Right renal pelvis (tissue), 4 donors: ENCODE measurements around the gene U2AF1. TPM values are rescaled to one million over a fixed set of nuclear protein-coding genes. Genes with fewer than 3 reads are reported as not detected.
"Not testable (repeated sequence)": the region's sequence is repeated elsewhere in the genome, so short reads cannot be mapped to it uniquely, and the experiment has no call there.

Source experiments
- DNase-seq, 4 donors: peaks; one replicate each; pipeline ENCODE4 v3.0.0-alpha.2; 2013; ENCODE audit warnings: low read depth in 4 of 4, low spot score in 3 of 4, missing footprints in 1 of 4
- polyA plus RNA-seq, 4 donors: library from polyadenylated mRNA; unstranded; fragments of 120-200 nt; gene quantifications; one replicate each; pipeline ENCODE4 v1.2.1, GENCODE V29; 2013; ENCODE audit not compliant: insufficient read length in 4 of 4

The U2AF1 gene, protein sequence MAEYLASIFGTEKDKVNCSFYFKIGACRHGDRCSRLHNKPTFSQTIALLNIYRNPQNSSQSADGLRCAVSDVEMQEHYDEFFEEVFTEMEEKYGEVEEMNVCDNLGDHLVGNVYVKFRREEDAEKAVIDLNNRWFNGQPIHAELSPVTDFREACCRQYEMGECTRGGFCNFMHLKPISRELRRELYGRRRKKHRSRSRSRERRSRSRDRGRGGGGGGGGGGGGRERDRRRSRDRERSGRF
- polyA plus RNA-seq: 10 to 100 TPM; 27.4 to 56.3 (median 38.6) TPM

GRCh38 chr21:43106965-43107793 is at the start of gene U2AF1:
Gene U2AF1 (minus strand): TSS chr21:43107570. CDS start chr21:43107494, 76 bp downstream.
- peak in 1 of 4 donors; percentile 3 for DNase-seq

GRCh38 chr21:43153601-43154000 is 46.2 kb upstream of the U2AF1 start:
- DNase-seq: not testable (repeated sequence)

- DNase-seq: not testable (repeated sequence)
These were observed 42.0 kb upstream of the U2AF1 start for GRCh38 chr21:43149344-43149743.

DNA sequence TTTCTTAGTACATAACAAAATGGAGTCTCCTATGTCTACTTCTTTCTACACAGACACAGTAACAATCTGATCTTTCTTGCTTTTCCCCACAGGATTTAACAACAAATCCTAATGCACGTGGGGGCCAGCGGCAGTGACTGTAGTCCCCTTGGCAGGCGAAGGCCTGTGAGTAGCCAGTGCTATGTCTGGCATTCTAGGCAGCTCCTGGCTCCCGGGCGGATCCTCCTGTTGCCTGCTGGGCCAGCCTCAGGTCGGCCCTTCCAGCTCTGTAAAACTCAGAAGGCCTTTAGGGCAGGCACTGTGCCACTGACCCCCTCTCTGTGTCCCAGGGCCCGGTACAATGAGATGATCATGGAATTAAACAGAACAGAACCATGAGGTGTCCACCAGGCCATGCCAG is 40.6 kb upstream of the U2AF1 start:
- DNase-seq: not testable (repeated sequence)

- not testable (repeated sequence) for DNase-seq
These were observed 39.3 kb upstream of the U2AF1 start for GRCh38 chr21:43146637-43147036.

DNA sequence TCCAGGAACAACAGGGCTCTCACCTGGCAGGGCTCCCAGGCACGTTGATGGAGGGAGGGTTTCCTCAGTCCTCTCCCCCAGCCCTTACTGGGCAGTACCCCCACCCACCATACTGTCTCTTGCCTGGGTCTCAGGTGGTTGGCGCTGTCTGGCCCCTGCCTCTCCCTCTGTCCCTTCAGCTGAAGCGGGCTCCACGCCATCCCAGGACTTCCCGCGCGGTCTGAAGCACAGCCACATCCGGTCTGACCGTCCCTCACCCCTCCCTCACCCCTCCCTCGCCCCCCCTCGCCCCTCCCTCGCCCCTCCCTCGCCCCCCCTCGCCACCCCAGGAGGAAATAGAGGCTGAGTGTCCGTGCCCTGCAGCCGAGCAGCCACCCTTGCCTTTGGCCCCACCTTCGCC is 34.0 kb upstream of the U2AF1 start:
- not testable (repeated sequence) for DNase-seq

GRCh38 chr21:43138944-43139343 is 31.6 kb upstream of the U2AF1 start:
- not testable (repeated sequence) for DNase-seq

- not testable (repeated sequence) for DNase-seq
These were observed 27.1 kb upstream of the U2AF1 start for GRCh38 chr21:43134520-43134919.

GRCh38 chr21:43130094-43130493 is 22.7 kb upstream of the U2AF1 start:
- DNase-seq: not testable (repeated sequence)

DNA sequence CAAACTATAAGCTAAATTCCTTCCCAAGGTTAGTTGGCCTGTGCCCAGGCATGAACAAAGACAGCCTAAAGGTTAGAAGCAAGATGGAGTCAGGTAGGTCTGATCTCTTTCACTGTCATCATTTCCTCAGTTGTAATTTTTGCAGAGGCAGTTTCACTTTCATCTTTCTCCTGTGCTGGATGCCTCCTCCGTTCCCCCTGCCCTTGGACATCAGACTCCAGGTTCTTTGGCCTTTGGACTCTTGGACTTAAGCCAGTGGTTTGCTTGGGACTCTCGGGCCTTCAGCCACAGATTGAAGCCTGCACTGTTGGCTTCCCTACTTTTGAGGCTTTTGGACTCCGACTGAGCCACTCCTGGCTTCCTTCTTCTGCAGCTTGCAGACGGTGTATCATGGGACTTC is 8.6 kb upstream of the U2AF1 start:
- DNase-seq: not testable (repeated sequence)

- DNase-seq: not testable (repeated sequence)
These were observed 7.1 kb upstream of the U2AF1 start for GRCh38 chr21:43114483-43114882.

- not testable (repeated sequence) for DNase-seq
These were observed 1.6 kb upstream of the U2AF1 start for GRCh38 chr21:43109006-43109405.

DNA sequence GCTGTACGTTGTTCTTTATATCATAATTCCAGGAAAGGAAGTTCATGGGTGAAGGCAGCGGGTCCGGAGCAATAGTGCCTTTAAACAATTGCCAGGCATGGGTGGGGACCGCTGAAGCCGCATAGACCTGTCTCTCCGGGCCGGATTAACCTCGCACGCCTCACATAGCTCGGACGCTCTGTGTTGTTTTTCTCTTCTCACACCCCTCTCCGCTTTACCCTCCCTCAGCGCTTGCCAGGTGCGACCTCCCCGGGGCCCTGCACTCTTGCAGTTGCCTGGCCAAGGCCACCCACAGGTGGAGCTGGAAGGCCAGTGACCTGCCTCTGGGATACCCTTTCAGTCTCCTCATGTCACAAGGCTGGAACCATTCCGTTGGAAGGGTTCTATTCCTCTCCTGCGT is 807 bp upstream of the U2AF1 start:
- not testable (repeated sequence) for DNase-seq

- not testable (repeated sequence) for DNase-seq
These were observed 396 bp upstream of the U2AF1 start for GRCh38 chr21:43107794-43108137.

DNA sequence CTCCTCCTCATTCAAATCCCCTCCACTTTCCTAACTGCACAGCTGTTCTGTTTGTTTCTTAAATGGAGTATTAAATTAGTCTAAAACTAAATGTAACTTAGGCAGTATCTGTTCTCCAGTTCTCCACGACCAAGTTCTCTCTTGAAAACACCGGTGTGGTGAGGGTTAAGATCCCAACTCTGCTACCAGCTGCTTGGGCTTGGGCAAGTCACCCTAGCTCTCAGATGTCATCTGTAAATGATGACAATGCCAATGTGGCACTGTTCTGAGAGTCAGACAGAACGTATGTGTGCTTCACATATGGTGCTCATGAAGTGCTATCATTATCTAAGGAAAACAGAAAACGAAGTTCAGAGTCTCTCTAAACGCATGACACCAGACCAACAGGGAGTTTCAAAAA is 2.7 kb downstream of the U2AF1 start:
- not testable (repeated sequence) for DNase-seq

DNA sequence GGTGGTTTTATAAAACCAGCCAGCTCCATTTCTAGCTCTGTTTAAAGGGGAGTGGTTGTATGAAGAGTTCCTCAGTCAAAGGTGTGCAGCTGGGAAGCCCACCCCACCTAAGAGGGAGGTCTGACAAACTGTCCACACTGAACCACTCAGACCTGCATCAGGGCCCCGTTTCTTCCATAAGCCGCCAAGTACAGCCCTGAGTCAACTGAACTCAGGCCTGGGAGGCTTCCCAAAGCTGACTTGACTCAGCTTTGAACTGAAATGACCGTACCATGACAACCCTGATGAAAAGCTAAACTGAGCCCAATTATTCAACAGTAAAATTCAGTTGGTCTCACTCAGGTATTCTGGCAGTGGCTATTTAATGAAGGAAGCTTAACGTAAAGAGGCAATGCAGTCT is 5.1 kb downstream of the U2AF1 start:
- DNase-seq: not testable (repeated sequence)

- not testable (repeated sequence) for DNase-seq
These were observed 5.7 kb downstream of the U2AF1 start for GRCh38 chr21:43101676-43102075.

DNA sequence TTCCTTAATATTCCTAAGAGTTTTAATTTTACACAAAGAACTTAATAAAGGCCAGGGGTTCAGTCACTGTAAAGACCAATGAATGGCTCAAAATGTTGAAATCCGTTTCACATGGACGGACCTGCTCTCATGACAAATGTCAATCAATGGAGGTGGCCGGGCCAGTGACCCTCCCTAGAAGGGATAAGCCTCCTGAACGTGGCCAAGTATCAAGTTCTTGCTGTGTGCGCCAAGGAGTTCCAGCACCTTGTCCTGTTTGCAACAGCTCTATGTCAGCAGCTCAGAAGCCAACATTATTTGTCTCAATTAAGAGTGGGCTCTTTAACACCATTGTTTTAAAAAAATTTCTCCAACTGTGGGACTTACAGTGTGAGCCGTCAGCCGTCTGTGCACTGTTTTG is 6.4 kb downstream of the U2AF1 start:
- DNase-seq: not testable (repeated sequence)

DNA sequence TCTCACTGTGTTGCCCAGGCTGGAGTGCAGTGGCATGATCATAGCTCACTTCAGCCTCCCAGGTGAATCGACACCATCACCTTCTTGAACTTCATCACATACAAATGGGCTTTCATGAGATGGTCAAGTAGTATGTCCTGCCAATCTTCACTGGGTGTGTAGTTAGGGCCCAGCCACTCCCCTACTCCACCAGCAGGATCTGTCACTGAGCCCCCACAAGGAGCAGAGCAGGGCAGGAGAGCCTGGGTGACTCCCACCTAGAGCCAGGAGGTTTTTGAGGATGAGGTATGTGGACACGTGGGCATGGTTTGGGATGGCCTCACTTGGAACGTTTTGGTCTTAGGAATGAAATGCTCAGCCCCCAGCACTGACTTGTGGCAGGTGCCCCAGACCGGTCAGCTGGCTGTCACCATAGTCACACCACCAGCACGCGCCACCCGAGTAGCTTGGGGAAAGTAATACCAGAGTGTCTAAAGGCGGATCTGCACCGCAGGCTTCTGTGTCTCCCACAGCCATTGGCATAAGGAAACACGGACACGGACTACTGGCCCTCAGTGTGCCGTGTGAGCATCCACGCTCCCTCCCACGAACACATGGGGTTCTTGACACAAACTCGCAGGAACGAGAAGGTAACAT is 15.3 kb downstream of the U2AF1 start:
- DNase-seq: not testable (repeated sequence)

- not testable (repeated sequence) for DNase-seq
These were observed 16.4 kb downstream of the U2AF1 start for GRCh38 chr21:43090947-43091346.

DNA sequence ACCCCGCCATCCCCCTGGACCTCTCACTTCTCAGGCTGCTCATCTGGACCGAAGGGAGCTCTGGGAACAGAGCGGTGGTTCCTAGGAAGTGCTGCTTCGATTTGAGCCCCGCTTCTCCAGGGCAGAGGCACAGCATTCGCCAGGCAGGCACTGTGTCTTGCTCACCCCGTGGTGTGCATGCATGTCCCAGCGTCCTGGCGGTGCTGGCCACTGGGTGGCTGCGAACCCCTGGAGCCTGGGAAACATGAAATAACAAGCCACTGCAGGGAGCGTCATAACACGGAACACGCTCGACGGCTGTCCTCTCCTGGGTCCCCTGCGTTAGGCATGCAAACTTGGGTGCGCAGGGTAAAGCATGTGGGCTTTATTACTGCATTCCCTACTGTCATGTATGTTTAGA is 17.9 kb downstream of the U2AF1 start:
- not testable (repeated sequence) for DNase-seq
